Measurements from ENCODE around the gene SLC39A10.
"Not testable (repeated sequence)": the region's sequence is repeated elsewhere in the genome, so short reads cannot be mapped to it uniquely, and the experiment has no call there.

Gene SLC39A10

DNA sequence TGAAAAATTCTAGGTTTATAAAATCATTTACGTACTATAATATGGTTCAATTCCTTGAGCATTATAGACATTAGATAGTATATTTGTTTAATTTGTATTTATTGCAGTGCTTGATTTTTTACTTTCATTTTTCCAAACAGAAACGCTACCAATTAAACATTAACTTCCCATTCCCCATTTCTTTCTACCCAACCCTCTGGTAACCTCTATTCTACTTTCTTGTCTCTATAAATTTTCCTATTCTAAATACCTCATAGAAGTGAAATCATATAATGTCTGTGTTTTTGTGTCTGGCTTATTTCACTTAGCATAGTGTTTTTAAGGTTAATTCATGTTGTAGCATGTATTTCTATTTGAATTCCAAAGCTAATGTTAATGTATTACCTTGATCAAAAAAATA, 11.6 kb upstream of the SLC39A10 start:
- WGBS (ENCODE audit: insufficient coverage, insufficient read length) = 100% methylated on average over 1 of the region's 2 CpGs
- Histone ChIP-seq H3K27me3 (ENCODE audit: control insufficient read depth, insufficient read depth, low read length) (no peaks in the 10 kb centered on the region), H3K4me1 (ENCODE audit: control insufficient read depth, insufficient read depth, low read length) (peaks cover 2% of the 10 kb centered on the region; the same call in 1 of the 2 replicates), H3K36me3 (ENCODE audit: control insufficient read depth, insufficient read depth, low read length) (no peaks in the 10 kb centered on the region), H3K9me3 (ENCODE audit: control insufficient read depth, insufficient read depth, low read length) (no peaks in the 10 kb centered on the region), H3K27ac (ENCODE audit: low read length) (no peak overlapping the region), H3K4me3 (ENCODE audit: low read length) (no peak overlapping the region)
- DNase-seq (ENCODE audit: low read depth, low spot score) = no peak

- no peak overlapping the region for H3K4me3 ChIP-seq (ENCODE audit: low read length)
- peaks cover 2% of the 10 kb centered on the region; the same call in 1 of the 2 replicates for H3K4me1 ChIP-seq (ENCODE audit: control insufficient read depth, insufficient read depth, low read length)
- no peaks in the 10 kb centered on the region for H3K36me3 ChIP-seq (ENCODE audit: control insufficient read depth, insufficient read depth, low read length)
- H3K9me3 ChIP-seq (ENCODE audit: control insufficient read depth, insufficient read depth, low read length) = no peaks in the 10 kb centered on the region
- no CpG with 5 or more reads among the region's 9 CpGs for WGBS (ENCODE audit: insufficient coverage, insufficient read length)
- no peaks in the 10 kb centered on the region for H3K27me3 ChIP-seq (ENCODE audit: control insufficient read depth, insufficient read depth, low read length)
- DNase-seq (ENCODE audit: low read depth, low spot score) = no peak
- no peak overlapping the region for H3K27ac ChIP-seq (ENCODE audit: low read length)
Observed at GRCh38 chr2:195646424-195646823, 10.6 kb upstream of the SLC39A10 start.

DNA sequence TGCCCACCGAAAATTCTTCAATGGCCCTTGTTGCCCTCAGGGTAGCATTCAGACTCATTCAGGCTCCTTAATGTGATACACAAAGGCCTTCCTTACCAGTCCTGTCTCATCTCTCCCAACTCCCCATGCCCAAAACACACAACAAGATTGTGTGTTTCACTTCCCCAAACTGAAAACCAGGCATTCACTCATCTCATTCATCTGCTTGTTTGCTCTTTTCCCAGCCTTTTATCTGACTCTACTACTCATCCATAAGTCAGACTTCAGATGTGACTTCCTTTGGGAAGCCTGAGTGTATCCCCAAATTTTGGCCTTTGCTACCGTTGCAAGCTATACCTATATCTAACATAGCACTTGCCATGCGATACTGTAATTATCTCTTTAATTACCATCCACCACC, 9.7 kb upstream of the SLC39A10 start:
- Histone ChIP-seq H3K4me3 (ENCODE audit: low read length) (no peak overlapping the region), H3K36me3 (ENCODE audit: control insufficient read depth, insufficient read depth, low read length) (no peaks in the 10 kb centered on the region), H3K9me3 (ENCODE audit: control insufficient read depth, insufficient read depth, low read length) (no peaks in the 10 kb centered on the region), H3K27me3 (ENCODE audit: control insufficient read depth, insufficient read depth, low read length) (no peaks in the 10 kb centered on the region), H3K4me1 (ENCODE audit: control insufficient read depth, insufficient read depth, low read length) (peaks cover under 1% of the 10 kb centered on the region; the same call in 1 of the 2 replicates), H3K27ac (ENCODE audit: low read length) (no peak overlapping the region)
- DNase-seq (ENCODE audit: low read depth, low spot score) = no peak
- no CpG with 5 or more reads among the region's 3 CpGs for WGBS (ENCODE audit: insufficient coverage, insufficient read length)

DNA sequence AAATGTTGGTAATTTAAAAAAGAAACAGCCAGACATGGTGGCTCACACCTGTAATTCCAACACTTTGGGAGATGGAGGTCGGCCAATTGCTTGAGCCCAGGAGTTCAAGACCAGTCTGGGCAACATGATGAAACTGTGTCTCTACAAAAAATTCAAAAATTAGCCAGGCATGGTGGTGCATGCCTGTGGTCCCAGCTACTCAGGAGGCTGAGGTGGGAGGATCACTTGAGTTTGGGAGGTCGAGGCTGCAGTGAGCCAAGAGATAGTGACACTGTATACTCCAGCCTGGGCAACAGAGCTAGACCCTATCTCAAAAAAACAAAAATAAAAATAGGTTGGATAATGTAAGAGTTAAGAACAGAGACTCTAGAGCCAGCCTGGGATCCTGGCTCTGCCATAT, 8.7 kb upstream of the SLC39A10 start:
- DNase-seq (ENCODE audit: low read depth, low spot score); H3K4me1 ChIP-seq (ENCODE audit: control insufficient read depth, insufficient read depth, low read length); H3K4me3 ChIP-seq (ENCODE audit: low read length); H3K27ac ChIP-seq (ENCODE audit: low read length); H3K9me3 ChIP-seq (ENCODE audit: control insufficient read depth, insufficient read depth, low read length); H3K27me3 ChIP-seq (ENCODE audit: control insufficient read depth, insufficient read depth, low read length); H3K36me3 ChIP-seq (ENCODE audit: control insufficient read depth, insufficient read depth, low read length): not testable (repeated sequence)
- WGBS (ENCODE audit: insufficient coverage, insufficient read length) = no CpG with 5 or more reads among the region's 2 CpGs

DNA sequence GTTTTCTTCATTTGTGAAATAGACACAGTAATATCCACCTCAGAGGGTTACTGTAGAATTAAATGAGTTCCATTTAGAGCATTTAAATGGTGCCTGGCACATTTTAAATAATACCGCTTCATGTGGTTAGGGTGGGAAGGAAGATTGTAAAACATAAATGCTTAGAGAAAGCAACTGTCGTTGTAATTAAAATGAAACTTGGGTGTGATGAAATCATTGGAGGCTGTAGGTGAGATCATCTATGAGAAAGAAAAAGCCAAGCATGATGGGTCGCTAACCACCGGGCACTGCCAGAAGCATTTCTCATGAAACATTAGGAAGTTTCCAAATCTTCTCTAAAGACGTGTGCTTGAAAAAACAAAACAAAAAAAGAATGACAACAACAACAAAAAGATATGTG, 8.2 kb upstream of the SLC39A10 start:
- Histone ChIP-seq H3K27me3 (ENCODE audit: control insufficient read depth, insufficient read depth, low read length) (no peaks in the 10 kb centered on the region), H3K9me3 (ENCODE audit: control insufficient read depth, insufficient read depth, low read length) (no peaks in the 10 kb centered on the region), H3K27ac (ENCODE audit: low read length) (no peak overlapping the region), H3K4me1 (ENCODE audit: control insufficient read depth, insufficient read depth, low read length) (no peaks in the 10 kb centered on the region; the same call in 1 of the 2 replicates), H3K4me3 (ENCODE audit: low read length) (no peak overlapping the region), H3K36me3 (ENCODE audit: control insufficient read depth, insufficient read depth, low read length) (no peaks in the 10 kb centered on the region)
- WGBS (ENCODE audit: insufficient coverage, insufficient read length) = no CpG with 5 or more reads among the region's 5 CpGs
- DNase-seq (ENCODE audit: low read depth, low spot score) = no peak

DNA sequence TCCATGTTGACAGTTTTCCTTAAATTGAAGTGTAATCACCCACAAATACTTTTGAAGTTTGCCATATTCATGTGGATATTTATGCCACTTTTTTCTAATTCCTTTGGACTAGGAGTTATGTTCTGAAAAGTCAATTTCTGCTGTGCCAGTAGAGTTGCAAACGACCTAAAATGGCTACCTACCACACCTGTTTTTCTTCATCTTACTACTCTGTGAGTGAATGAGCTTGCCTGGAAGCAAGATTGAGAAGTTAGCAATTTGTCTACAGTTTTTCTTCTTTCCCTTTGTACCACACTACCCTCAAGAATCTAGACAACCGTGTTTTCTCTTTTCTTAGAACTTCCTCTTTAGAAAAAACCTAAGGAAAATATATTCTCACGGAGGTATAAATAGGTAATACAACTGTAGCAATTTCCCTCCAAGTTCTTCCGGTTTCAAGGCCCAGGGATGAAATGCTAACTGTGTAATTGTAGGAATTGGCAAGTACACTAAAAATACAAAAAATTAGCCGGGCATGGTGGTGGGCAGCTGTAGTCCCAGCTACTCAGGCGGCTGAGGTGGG, 7.3 kb upstream of the SLC39A10 start:
- Histone ChIP-seq H3K36me3 (ENCODE audit: control insufficient read depth, insufficient read depth, low read length) (no peaks in the 10 kb centered on the region), H3K4me1 (ENCODE audit: control insufficient read depth, insufficient read depth, low read length) (no peaks in the 10 kb centered on the region; the same call in 1 of the 2 replicates), H3K27me3 (ENCODE audit: control insufficient read depth, insufficient read depth, low read length) (no peaks in the 10 kb centered on the region), H3K4me3 (ENCODE audit: low read length) (no peak overlapping the region), H3K27ac (ENCODE audit: low read length) (no peak overlapping the region), H3K9me3 (ENCODE audit: control insufficient read depth, insufficient read depth, low read length) (no peaks in the 10 kb centered on the region)
- WGBS (ENCODE audit: insufficient coverage, insufficient read length) = no CpG with 5 or more reads among the region's 6 CpGs
- no peak for DNase-seq (ENCODE audit: low read depth, low spot score)

DNA sequence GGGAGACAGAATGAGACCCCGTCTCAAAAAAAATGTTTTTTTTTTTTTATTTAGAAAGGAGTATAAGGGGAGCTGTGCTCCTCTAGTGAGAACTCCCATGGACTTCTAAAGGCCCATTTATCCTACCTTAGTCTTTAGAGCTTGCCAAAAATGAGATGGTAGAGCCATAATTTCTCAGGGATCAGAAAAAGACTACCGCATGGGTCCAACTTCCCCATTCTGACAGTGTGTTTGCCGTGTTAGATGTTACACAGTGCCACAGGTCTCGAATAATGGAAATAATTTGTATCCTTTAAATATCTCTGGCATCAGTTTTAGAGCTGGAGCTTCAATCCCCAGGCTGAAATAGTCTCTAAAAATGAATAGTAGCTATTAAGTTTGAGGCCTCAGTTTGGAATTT, 6.0 kb upstream of the SLC39A10 start:
- H3K27ac ChIP-seq (ENCODE audit: low read length) = no peak overlapping the region
- H3K9me3 ChIP-seq (ENCODE audit: control insufficient read depth, insufficient read depth, low read length) = no peaks in the 10 kb centered on the region
- no peaks in the 10 kb centered on the region; the same call in 1 of the 2 replicates for H3K4me1 ChIP-seq (ENCODE audit: control insufficient read depth, insufficient read depth, low read length)
- H3K4me3 ChIP-seq (ENCODE audit: low read length) = no peak overlapping the region
- H3K27me3 ChIP-seq (ENCODE audit: control insufficient read depth, insufficient read depth, low read length) = no peaks in the 10 kb centered on the region
- no peaks in the 10 kb centered on the region for H3K36me3 ChIP-seq (ENCODE audit: control insufficient read depth, insufficient read depth, low read length)
- no CpG with 5 or more reads among the region's 4 CpGs for WGBS (ENCODE audit: insufficient coverage, insufficient read length)
- DNase-seq (ENCODE audit: low read depth, low spot score) = no peak

DNA sequence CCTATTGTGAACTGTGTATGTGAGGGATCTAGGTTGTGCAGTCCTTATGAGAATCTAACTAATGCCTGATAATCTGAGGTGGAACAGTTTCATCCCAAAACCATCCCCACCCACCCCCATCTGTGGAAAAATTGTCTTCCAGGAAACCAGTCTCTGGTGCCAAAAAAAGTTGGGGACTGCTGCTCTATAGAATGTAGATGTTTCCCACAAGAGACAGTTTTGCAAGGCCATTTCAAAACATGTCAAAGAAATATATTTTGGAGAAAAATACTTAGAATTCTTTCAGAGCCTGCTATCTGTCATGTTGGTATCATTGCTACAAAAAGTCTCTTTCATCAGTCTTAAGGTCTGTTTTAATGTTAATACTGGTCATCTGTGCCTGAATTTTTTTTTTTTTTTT, 4.1 kb upstream of the SLC39A10 start:
- Histone ChIP-seq H3K27ac (ENCODE audit: low read length) (no peak overlapping the region), H3K4me3 (ENCODE audit: low read length) (no peak overlapping the region), H3K4me1 (ENCODE audit: control insufficient read depth, insufficient read depth, low read length) (peaks cover 1% of the 10 kb centered on the region; the same call in 1 of the 2 replicates), H3K9me3 (ENCODE audit: control insufficient read depth, insufficient read depth, low read length) (no peaks in the 10 kb centered on the region), H3K36me3 (ENCODE audit: control insufficient read depth, insufficient read depth, low read length) (no peaks in the 10 kb centered on the region), H3K27me3 (ENCODE audit: control insufficient read depth, insufficient read depth, low read length) (no peaks in the 10 kb centered on the region)
- DNase-seq (ENCODE audit: low read depth, low spot score) = no peak

DNA sequence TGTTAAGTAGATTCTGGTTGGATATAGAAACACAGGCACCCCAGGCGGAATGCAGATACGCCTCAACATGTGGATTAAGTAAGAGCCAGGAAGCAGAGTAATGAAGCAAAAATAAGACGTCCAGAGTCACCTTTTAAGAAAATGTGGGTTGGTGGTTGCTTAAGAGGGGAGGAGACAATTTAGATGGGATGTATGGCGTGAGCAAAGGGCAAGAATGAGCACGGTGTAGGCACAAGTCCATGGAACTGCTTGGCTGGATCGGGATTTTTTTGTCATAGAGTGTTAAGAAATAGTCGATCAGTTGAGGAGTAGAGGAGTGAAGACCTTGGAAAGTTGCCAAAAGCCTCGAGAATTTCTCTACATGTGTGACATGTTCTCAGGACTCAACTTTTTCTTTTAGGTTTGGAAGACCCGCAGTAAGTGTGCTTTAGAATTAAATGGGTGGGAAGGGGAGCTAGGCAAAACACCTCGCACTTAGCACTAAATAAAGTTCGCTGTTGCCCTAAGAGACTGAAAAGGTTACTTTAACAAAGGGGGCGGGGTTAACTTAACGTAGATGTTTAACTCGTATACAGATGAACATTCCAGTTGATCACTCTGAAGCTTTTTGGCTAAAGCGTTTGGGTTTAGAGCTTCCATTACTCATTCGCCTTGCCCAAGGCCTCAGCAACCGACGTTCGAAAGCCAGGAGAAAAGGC, 716 bp upstream of the SLC39A10 start:
- WGBS (ENCODE audit: insufficient coverage, insufficient read length) = no CpG with 5 or more reads among the region's 19 CpGs
- no peak for DNase-seq (ENCODE audit: low read depth, low spot score)
- Histone ChIP-seq H3K9me3 (ENCODE audit: control insufficient read depth, insufficient read depth, low read length) (no peaks in the 10 kb centered on the region), H3K4me1 (ENCODE audit: control insufficient read depth, insufficient read depth, low read length) (peaks cover 1% of the 10 kb centered on the region; the same call in 1 of the 2 replicates), H3K36me3 (ENCODE audit: control insufficient read depth, insufficient read depth, low read length) (no peaks in the 10 kb centered on the region), H3K4me3 (ENCODE audit: low read length) (no peak overlapping the region; the same call in 1 of the 2 replicates), H3K27ac (ENCODE audit: low read length) (no peak overlapping the region), H3K27me3 (ENCODE audit: control insufficient read depth, insufficient read depth, low read length) (no peaks in the 10 kb centered on the region)

GRCh38 chr2:195657634-195658540, 861 bp downstream of the SLC39A10 start:
- no CpG with 5 or more reads among the region's 66 CpGs for WGBS (ENCODE audit: insufficient coverage, insufficient read length)

More at GRCh38 chr2:195657634-195658540, 861 bp downstream of the SLC39A10 start:
- Histone ChIP-seq H3K9me3 (ENCODE audit: control insufficient read depth, insufficient read depth, low read length) (no peaks in the 10 kb centered on the region), H3K27ac (ENCODE audit: low read length) (no peak overlapping the region), H3K27me3 (ENCODE audit: control insufficient read depth, insufficient read depth, low read length) (no peaks in the 10 kb centered on the region), H3K4me1 (ENCODE audit: control insufficient read depth, insufficient read depth, low read length) (peaks cover 1% of the 10 kb centered on the region; the same call in 1 of the 2 replicates), H3K4me3 (ENCODE audit: low read length) (peak overlapping the region; percentile 92), H3K36me3 (ENCODE audit: control insufficient read depth, insufficient read depth, low read length) (no peaks in the 10 kb centered on the region)
- no peak for DNase-seq (ENCODE audit: low read depth, low spot score)
